DOHH2 (cell line): ENCODE measurements around the gene XRN2.

ENCODE experiments used
- H3F3A ChIP-seq: fragments of 200-600 bp; sonication (generic), shearing (Covaris generic); 2 replicates; pipeline ENCODE4 v1.6.0; 2016; ENCODE audit warnings: antibody characterized with exemption, mild to moderate bottlenecking; ENCODE audit not compliant: control insufficient read depth, insufficient read depth
- H3K27ac ChIP-seq: fragments of 200-600 bp; sonication (generic); 2 replicates; pipeline ENCODE4 v1.5.1; 2014; ENCODE audit warnings: low read depth, mild to moderate bottlenecking, low read length, moderate library complexity
- H3K27me3 ChIP-seq: fragments of 200-600 bp; sonication (generic); 2 replicates; pipeline ENCODE4 v1.6.1; 2014; ENCODE audit warnings: mild to moderate bottlenecking, low read length, mixed read lengths; ENCODE audit not compliant: control insufficient read depth
- H3K36me3 ChIP-seq: fragments of 200-600 bp; sonication (generic); 2 replicates; pipeline ENCODE4 v1.6.1; 2014; ENCODE audit warnings: mild to moderate bottlenecking, low read length, moderate library complexity, mixed read lengths; ENCODE audit not compliant: control insufficient read depth
- H3K4me1 ChIP-seq: fragments of 200-600 bp; sonication (generic); 2 replicates; pipeline ENCODE4 v1.6.1; 2014; ENCODE audit warnings: mild to moderate bottlenecking, low read length, mixed read lengths; ENCODE audit not compliant: control insufficient read depth
- H3K4me2 ChIP-seq: fragments of 200-600 bp; sonication (generic); 2 replicates; pipeline ENCODE4 v1.6.0; 2014; ENCODE audit warnings: mild to moderate bottlenecking, low read length, moderate library complexity
- H3K4me3 ChIP-seq: fragments of 200-600 bp; sonication (generic); 2 replicates; pipeline ENCODE4 v1.5.1; 2014; ENCODE audit warnings: mild to moderate bottlenecking, low read length, mixed read lengths
- H3K79me2 ChIP-seq: fragments of 200-600 bp; sonication (generic); 2 replicates; pipeline ENCODE4 v1.6.1; 2014; ENCODE audit warnings: mild to moderate bottlenecking, low read length, mixed read lengths; ENCODE audit not compliant: control insufficient read depth
- H3K9me2 ChIP-seq: fragments of 200-600 bp; sonication (generic); replicated peaks from 2 replicates; pipeline ENCODE4 v1.6.1; 2014; ENCODE audit warnings: mild to moderate bottlenecking, low read length, mixed read lengths; ENCODE audit not compliant: control insufficient read depth
- H3K9me3 ChIP-seq: fragments of 200-600 bp; sonication (generic); 2 replicates; pipeline ENCODE4 v1.6.1; 2014; ENCODE audit warnings: antibody characterized with exemption, low read length, mixed read lengths; ENCODE audit not compliant: control insufficient read depth, insufficient read depth
- H4K20me1 ChIP-seq: fragments of 200-600 bp; sonication (generic); 2 replicates; pipeline ENCODE4 v1.6.0; 2014; ENCODE audit warnings: low read depth, mild to moderate bottlenecking, antibody characterized with exemption, low read length, moderate library complexity; ENCODE audit not compliant: control insufficient read depth, insufficient read depth
- CTCF ChIP-seq: fragments of 200-600 bp; sonication (generic); IDR thresholded peaks from one replicate; pipeline ENCODE4 v1.5.1; 2014; ENCODE audit warnings: antibody characterized with exemption, mild to moderate bottlenecking, low read depth, low read length; ENCODE audit not compliant: poor library complexity, severe bottlenecking
- EZH2phosphoT487 ChIP-seq: fragments of 200-600 bp; sonication (generic); IDR thresholded peaks from 2 replicates; pipeline ENCODE4 v1.6.1; 2017; ENCODE audit warnings: borderline replicate concordance, mild to moderate bottlenecking, antibody characterized with exemption, low read length, moderate library complexity, mixed read lengths

XRN2 gene

DNA sequence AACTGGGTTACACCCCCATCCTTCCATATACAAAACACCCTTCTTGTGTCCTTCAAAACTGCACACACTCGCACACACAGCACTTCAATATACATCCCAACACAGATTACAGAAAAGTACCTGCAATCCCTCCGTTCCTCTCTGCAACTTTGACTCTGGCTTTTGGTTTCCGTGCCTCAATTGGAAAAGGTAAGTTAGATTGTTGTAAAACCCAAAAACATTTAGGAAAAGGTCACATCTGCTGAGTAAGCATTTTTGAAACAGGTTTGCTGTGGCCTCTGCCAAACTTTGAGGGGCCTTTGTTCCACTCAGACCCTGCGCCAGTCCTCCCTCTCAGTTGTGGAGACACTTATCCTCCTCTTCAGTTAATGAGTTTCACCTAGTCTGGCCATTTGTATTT, 90.0 kb downstream of the XRN2 start:
- Histone ChIP-seq H3K4me3 (no peak overlapping the region), H3K9me2 (no peaks in the 10 kb centered on the region), H3K79me2 (no peaks in the 10 kb centered on the region), H3K27ac (no peak overlapping the region), H3K4me1 (no peaks in the 10 kb centered on the region), H4K20me1 (no peaks in the 10 kb centered on the region), H3K4me2 (no peak overlapping the region), H3K36me3 (peaks cover 8% of the 10 kb centered on the region), H3K9me3 (no peaks in the 10 kb centered on the region), H3K27me3 (peaks cover 18% of the 10 kb centered on the region), H3F3A (0 out of 2 replicates have a peak, but pooled peaks cover 12% of the 10 kb centered on the region)
- TF ChIP-seq EZH2phosphoT487 (no peak), CTCF (no peak)

- Histone ChIP-seq H3K36me3 (peaks cover 3% of the 10 kb centered on the region), H3K4me2 (no peak overlapping the region), H3K9me2 (no peaks in the 10 kb centered on the region), H3K9me3 (no peaks in the 10 kb centered on the region), H3K4me3 (no peak overlapping the region), H3K27me3 (peaks cover 23% of the 10 kb centered on the region), H4K20me1 (no peaks in the 10 kb centered on the region), H3K27ac (no peak overlapping the region), H3K79me2 (no peaks in the 10 kb centered on the region), H3F3A (0 out of 2 replicates have a peak, but pooled peaks cover 12% of the 10 kb centered on the region), H3K4me1 (no peaks in the 10 kb centered on the region)
- TF ChIP-seq EZH2phosphoT487 (no peak), CTCF (no peak)
These were observed 90.8 kb downstream of the XRN2 start for GRCh38 chr20:21393816-21394519.

- Histone ChIP-seq H3K9me3 (no peaks in the 10 kb centered on the region), H3K27ac (no peak overlapping the region), H3K4me3 (no peak overlapping the region), H3K9me2 (no peaks in the 10 kb centered on the region), H3K79me2 (no peaks in the 10 kb centered on the region), H3K4me1 (no peaks in the 10 kb centered on the region), H4K20me1 (no peaks in the 10 kb centered on the region), H3K27me3 (peaks cover 29% of the 10 kb centered on the region), H3F3A (0 out of 2 replicates have a peak, but pooled peaks cover 12% of the 10 kb centered on the region), H3K36me3 (no peaks in the 10 kb centered on the region), H3K4me2 (no peak overlapping the region)
- no peak for TF ChIP-seq EZH2phosphoT487
- TF ChIP-seq CTCF: no peak
These were observed 91.4 kb downstream of the XRN2 start for GRCh38 chr20:21394551-21394950.
